HG02943 (cell line): Measurements from ENCODE around the gene ATP10A.

Source experiments
- ATAC-seq: cut with Tn5 transposase; IDR thresholded peaks from one replicate; pipeline ENCODE4 v1.9.1; 2021; ENCODE audit warnings: mild to moderate bottlenecking, low read depth, moderate library complexity; ENCODE audit not compliant: unreplicated experiment

The ATP10A gene

DNA sequence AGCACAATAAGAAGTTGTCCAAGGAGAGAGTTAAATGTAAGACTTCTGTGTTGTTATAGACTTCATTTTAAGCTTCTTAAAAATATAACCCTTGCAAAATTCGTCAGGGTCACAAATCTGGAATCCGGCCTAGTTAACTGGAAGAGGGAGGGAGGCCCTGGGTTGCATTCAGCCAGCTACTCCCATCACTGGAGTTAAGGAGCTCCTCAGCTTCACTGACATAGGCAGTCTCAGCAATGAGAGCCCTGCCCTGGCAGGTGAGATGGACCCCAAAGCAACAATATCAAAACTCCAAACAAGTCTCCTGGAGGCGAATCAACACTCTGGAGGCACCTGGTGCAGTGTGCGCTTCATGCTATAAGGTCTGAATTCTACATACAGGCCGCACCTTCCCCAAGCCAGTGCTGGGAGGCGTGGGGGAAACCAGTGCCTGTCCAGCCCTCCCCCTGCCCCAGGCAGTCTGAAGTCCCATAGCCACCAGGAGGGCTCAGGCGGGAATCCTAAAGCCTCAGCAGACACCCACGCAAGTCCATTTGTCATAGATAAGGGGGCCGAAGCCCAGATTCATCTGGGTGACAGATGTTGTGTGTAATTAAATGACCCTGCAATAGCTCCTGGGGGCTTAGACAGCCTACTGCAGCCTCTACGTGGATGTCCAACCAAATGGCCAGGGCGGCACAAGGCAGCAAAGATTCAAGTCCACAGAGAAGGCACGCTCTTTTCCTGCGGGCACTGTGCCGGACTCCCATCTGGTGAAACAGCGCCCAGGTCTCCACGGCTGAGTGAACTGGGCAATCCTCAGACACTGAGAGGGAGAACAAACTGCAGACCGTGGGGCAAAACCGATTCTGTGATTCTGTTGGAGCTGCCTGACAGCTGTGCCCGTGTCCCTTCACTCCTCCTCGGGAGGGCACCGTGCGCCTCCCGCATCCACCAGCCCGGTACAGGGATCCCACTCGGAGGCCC, 64.9 kb downstream of the ATP10A start:
- no peak for ATAC-seq

DNA sequence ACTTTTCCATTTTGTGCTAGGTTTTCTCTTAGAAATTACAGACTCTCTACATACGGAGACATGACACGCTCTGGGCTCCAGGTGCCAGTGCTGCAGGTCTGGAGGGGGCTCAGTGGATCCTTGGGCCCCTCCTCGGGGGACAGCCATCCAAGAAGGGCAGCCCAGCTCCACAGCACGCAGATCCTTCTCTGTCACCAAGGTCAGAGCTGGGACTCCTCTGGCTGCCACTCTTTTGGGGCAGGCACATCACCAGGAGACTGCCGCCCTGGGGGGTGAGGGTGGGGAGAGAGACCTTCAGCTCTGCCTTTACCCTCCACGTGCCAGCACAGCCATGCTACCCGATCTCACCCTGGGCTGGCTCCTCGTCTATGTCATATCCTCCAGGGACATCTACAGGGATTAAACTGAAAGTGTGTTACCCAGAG, 65.6 kb downstream of the ATP10A start:
- ATAC-seq, result no peak

DNA sequence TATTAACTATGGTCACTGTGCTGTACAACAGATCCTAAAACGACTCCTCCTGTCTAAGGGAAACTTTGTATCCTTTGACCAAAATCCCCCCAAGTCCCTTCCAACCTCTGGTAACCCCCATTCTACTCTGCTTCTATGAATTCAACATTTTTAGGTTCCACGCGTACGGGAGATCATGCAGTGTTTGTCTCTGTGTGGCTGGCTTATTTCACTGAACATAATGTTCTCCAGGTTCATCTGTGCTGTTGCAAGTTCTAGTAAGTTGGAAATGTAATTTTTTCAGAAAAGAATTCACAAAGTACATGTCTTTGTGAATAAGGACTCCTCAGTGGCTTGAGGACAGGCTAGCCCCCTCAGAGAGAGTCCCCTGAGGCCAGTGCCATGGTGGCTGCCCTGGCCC, 66.1 kb downstream of the ATP10A start:
- ATAC-seq, result no peak

DNA sequence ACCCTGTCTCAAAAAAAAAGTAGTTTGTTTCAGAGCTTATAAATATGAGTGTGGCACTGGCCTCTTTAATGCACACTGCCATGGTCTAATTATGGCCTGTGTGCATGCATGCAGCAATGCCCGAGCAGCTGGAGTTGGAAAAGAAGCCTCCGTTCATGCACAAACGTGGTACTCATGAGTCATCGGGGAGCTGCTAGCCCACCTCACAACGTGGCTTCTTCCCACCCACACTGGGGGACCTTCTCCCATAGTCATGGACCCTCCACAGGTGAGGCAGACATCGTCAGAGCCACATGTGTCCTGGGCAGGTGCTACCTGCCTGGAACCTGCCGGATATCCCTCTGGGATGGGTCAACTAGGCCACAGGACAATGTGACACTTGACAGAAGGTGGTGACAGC, 66.7 kb downstream of the ATP10A start:
- ATAC-seq, result no peak

DNA sequence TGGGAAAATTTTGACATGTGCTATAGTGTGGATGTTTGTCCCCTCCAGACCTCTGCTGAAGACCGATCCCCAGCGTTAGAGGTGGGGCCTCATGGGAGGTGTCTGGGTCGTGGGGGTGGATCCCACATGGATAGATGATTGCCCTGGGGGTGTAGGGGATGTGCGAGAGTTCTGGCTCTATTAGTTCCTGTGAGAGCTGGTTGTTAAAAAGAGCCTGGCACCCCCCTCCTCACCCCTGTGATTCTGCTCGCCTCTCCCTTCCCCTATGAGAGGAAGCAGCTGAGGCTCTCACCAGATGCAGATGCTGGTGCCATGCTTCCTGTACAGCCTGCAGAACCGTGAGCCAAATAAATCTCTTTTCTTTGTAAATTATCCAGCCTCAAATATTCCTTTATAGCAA, 67.4 kb downstream of the ATP10A start:
- ATAC-seq, result no peak

DNA sequence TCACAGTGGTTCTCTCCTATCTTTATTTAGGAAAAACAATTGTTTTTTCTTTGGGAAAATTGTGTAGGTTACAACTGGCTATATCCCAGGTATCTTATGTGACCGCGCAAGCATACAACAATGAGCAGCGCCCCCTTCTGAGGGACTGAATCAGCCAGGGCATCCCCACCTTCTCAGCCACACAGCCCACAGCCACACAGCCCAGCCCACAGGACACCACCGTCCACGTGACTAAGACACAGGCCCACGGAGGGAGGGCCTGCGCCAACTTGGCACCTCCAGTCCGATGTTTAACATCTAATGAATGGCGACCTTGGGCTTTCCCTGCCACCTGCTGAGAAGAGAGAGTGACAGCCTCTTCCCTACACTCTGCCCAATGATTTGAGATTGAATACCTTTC, 68.1 kb downstream of the ATP10A start:
- ATAC-seq, result no peak

DNA sequence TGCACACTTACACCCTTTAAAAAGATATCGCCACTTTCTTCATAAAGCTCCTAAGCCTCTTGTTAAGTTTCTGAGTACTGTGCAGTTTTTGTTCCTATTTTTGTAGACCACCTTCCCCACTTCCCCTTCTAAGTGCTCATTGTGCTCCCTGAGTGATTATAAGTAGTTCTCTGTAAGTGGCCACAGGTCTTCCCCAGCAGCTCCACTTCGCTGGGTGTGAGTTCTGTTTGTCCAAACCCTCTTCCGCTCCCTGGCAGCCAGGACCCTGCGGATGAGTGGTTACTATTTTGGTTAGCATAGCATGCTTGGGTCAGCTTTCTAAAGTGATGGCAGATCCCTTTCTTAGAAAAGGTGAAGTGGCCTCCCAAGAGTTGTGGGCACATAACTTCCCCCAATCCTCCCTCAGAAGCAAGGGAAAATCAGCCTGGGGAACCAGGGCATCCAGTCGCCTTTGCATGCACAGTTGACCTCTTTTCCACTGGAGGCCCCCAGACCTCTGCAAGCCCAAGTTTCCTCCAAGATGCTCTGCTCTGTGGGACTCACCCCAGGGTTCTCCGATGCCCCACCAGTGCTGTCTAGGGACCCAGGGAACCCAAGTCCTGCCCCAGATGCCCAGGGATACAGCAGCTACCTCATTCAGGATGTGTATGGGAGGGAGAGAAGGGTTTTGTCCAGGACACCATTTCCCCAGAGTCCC, 69.6 kb downstream of the ATP10A start:
- no peak for ATAC-seq

DNA sequence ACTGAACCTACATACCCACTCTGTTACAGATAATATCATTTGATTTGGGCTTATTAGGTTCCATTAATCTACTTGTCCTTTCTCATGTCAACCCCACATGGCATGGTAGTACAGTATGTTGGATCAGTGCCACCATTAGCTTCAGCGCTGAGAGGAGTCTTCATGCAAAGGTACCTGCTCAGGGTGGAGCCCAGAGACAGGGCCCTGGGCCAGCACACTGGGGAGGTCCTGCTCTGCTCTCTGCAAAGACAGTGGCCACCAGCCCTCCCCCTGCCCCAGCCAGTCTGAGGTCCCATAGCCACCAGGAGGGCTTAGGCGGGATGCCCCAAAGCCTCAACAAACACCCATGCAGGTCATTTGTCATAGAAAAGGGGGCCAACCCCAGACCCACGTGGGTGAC, 71.0 kb downstream of the ATP10A start:
- no peak for ATAC-seq

DNA sequence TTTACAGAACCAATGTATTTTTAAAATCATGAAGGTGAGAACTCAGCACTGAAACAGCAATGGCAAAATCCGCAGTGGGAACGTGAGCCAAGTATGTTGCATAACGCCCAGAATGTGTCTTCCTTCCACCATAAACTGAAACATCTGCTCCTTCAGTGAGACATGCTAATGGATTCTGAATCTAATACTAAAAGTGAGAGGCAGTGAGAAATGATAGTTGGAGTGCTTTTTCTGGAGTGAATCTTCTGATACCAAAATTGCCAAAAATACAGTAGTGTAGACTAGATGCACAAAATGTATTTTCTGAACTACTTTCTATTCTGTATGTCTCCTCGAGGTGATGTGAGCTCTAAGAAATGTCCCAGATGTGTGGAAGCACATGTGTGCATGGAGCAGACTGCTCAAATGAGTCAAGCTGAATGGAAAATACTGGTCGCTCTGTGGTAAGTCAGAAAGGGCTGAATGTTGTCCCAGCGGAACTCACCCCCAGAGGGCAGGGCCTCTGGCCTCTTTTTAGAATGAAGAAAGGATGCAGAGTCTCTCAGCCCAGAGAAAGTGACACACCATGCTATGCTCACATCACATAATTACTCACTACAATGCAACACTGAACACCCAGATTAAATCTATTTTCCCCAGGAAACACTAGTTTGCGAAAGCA, 73.0 kb downstream of the ATP10A start:
- ATAC-seq, result no peak

DNA sequence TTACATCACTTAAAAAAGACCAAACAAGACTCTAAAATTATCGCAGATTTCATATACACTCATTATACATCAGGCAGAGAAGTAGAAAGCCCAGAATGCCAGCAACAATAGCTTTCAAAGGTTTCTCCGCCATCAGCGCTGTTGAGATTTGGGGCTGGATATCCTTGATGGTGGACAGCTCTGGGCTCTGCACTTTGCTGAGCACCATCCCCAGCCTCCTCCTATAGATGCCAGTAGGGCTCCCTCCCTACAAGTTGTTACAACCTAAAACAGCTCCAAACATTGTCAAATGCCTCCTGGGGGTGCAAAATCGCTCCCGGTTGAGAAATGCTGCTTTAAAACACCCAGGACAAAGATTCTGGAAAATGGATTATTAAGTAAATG, 73.5 kb downstream of the ATP10A start:
- no peak for ATAC-seq

DNA sequence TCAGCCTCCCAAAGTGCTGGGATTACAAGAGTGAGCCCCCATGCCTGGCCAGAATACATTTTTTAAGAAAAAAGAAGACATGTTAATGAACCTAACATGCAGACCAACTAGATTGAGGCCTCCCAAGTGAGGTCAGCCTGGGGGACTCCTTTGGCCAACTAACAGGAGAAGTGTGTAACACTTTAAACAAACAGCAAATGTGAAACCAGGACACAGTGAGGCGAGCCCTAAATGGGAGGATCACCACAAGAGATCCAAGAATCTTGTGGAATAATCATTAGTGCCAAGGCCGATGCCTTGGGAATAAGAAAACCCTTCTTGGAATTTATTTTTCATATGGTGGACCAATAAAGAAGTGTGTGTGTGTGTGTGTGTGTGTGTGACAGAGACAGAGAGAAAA, 73.9 kb downstream of the ATP10A start:
- no peak for ATAC-seq

DNA sequence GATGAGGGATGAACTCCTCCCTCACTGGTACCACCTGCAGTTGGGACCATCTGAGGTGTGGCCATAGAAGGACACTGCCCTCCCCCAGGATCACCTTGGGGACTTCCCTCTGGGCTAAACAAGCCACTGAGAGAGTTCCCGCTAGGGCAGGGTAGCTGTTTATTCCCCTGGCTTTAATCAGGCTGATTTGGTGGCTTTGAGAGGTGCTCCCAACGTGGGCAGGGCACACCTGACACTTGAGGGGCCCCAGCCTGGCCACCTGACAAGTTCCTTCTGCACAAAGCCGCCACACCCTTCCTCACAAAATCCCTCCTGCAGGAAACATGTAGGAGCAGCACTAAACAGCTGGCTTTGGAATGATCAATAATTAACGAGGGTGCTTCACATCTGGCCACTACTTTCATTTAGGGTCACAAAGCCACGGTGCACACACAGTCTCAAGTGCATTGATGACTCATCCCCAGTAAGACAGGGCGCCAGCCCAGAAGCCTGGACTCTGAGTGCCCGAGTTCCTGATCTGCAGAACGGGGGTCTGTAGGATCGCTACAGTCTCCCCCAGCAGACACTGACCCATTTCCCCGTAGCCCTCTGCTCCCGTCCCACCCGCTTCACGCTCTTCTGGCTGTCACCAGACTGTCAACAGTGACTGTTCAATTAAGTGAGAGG, 75.1 kb downstream of the ATP10A start:
- ATAC-seq, result no peak

DNA sequence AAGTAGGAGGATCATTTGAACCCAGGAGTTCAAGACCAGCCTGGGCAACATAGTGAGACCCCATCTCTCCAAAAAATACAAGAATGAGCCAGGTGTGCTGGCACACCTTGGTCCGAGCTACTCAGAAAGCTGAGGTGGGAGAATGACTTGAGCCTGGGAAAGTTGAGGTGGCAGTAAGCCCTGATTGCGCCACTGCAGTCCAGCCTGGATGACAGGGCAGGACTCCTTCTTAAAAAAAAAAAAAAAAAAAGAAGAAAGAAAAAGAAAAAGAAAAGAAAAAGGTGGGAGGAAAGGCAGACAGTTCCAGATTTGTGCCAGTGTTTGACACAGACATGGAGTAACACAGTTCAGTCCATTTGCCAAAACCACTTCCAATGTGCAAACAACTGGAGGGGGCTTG, 75.7 kb downstream of the ATP10A start:
- ATAC-seq, result no peak

DNA sequence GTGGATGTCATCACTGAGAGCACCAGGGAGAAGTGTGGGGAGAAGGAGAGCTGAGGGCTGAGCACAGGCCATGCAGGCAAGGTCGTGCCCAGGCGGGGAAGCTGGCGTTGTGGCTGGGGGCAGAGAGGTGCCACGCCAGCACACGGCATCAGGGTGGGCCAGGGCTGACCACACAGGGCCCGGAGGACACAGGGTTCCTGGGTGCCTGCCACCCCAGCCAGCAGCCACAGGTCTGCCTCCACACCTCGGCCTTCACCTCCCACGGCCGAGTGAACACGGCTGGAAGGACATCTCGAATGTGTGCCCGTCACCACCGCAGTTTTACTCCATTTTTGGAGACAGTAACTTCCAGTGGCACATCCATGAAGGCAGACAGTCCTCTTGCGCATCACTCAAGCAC, 77.1 kb downstream of the ATP10A start:
- ATAC-seq, result no peak

DNA sequence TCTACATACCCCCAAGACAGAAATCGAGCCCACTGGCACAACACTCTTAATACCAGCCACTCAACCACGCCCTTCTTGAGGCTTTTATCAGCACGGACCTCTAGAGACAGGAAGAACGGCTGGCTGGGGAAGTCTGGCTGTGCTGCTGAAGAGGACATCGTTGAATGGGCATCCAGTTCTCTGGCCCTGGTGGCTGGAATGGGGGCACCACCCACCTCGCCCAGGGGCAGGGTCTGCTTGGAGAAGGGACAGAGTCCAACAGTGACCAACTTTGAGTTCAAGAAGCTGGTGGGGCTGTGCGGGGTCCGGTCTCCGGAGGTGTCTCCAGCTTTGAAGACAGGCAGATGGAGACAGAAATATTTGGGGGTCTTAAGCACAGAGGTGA, 77.5 kb downstream of the ATP10A start:
- no peak for ATAC-seq

DNA sequence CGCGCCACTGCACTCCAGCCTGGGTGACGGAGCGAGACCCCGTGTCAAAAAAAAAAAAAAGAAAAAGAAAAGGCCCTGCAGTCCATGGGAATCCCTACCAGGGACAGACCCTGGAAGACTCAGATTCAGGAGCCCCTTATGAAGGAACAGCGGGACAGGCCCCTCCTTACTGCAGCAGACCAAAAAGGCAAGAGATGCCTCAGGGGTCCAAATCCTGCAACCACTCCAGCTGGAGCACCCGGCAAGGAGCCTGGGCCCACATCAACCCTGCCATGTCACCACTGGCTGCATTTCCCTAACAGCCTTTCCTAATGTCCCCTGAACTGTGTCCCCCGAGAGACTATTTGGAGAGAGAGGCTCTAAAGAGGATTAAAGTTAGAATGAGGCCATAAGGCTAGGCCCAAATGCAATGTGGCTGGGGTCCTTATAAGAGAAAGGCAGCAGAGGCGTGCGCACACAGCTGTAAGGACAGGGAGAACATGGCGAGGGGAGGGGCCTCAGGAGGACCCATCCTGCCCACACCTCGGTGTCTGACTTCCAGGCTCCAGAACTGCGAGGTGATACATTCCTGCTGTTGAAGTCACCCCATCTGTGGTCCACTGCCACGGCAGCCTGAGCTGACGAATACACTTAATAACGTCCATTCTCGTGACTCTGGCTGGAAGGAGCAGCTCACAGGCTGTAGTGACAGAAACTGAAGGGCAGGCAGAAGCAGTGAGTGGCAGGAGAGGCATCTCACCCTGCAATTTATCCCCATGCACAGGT, 78.1 kb downstream of the ATP10A start:
- ATAC-seq, result no peak

DNA sequence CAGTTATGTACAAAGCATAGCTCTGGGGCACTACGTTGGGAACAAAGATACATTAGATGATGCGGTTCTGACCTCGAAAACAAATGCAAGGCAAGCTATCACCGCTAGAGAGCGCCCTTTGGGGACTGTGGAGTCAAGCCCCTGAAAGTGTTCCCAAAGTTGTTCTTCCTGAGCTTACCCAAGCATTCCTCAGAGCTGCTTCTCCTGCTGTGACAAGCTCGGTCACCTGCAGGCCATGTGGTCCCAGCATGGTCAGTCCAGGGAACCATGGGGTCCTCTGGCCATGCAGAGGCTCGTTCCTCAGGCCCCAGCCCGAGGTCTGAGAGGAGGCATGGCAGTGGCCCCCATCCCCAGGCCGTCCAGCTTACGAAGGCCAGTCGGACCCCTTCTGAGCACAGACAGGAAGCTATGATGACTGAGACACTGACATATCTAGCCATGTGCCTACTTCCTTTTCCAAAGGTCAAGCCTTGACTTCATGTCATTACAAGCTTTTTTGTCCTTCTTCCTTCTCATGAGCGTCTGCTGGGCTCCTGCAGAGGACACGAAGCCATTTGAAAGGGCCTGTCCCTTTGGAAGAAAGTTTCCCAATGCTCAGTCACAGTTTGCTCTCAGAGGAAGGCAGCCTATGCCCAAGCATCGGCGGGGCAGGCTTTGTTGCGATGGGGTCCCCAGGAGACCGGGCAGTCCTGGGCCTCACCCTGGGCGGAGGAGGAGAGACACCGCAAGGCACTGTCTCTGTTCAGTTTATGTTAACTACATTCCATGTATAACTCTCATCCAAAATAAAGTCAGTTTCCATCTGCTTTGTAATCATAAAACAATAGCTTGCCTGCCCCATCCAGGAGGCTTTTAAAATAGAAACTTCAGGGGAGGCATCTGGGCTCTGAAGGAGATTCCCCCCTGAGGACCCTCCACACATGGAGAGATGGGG, 79.3 kb downstream of the ATP10A start:
- no peak for ATAC-seq

DNA sequence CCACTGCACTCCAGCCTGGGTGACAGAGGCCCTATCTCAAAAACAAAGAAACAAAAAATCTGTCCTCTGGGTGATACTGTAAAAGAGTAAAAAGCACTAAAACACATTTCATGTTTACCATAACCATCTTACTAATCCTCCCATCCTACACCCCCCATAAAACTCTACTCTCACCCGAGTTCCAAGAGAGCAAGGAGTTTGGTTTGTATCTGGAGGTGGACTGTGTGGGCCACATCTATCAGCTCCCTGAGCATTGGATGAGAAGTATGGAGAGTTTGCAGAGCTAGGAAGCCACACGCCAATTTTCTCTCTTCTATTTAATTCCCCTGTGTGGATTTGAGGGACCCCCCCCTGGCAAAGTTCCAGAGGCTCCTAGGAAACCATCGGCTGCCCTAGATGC, 80.0 kb downstream of the ATP10A start:
- ATAC-seq, result no peak
